H9 (cell line): ENCODE measurements around the gene NAV1. TPM values are rescaled to one million over a fixed set of nuclear protein-coding genes. Genes with fewer than 3 reads are reported as not detected.

Experiments used
- DNase-seq: peaks from one replicate; pipeline ENCODE4 v3.0.0-alpha.2; 2017
- H2AFZ ChIP-seq: one replicate; pipeline ENCODE4 v1.6.1; 2013; ENCODE audit warnings: mild to moderate bottlenecking, low read length, control low read depth, moderate library complexity
- H2AK5ac ChIP-seq: 2 replicates; pipeline ENCODE4 v1.6.1; 2013; ENCODE audit warnings: low read length, control low read depth, mixed read lengths; ENCODE audit not compliant: insufficient read length
- H2BK120ac ChIP-seq: one replicate; pipeline ENCODE4 v1.6.1; 2013; ENCODE audit warnings: low read depth, mild to moderate bottlenecking, low read length, control low read depth, inconsistent platforms; ENCODE audit not compliant: poor library complexity, severe bottlenecking
- H2BK12ac ChIP-seq: 2 replicates; pipeline ENCODE4 v1.6.1; 2013; ENCODE audit warnings: low read length, control low read depth, mixed read lengths, low read depth; ENCODE audit not compliant: insufficient read length
- H2BK15ac ChIP-seq: 2 replicates; pipeline ENCODE4 v1.6.1; 2013; ENCODE audit warnings: low read depth, low read length, control low read depth
- H2BK20ac ChIP-seq: one replicate; pipeline ENCODE4 v1.6.1; 2013; ENCODE audit warnings: low read depth, mild to moderate bottlenecking, low read length, control low read depth, inconsistent platforms; ENCODE audit not compliant: poor library complexity, severe bottlenecking
- H2BK5ac ChIP-seq: 2 replicates; pipeline ENCODE4 v1.6.1; 2013; ENCODE audit warnings: low read length, control low read depth, mixed read lengths; ENCODE audit not compliant: insufficient read length
- H3K14ac ChIP-seq: 2 replicates; pipeline ENCODE4 v1.6.1; 2013; ENCODE audit warnings: low read length, control low read depth; ENCODE audit not compliant: insufficient read depth
- H3K18ac ChIP-seq: 2 replicates; pipeline ENCODE4 v1.6.1; 2013; ENCODE audit warnings: low read depth, mild to moderate bottlenecking, mixed read lengths, low read length, control low read depth; ENCODE audit not compliant: insufficient read length
- H3K23ac ChIP-seq: 2 replicates; pipeline ENCODE4 v1.6.1; 2013; ENCODE audit warnings: low read length, control low read depth, mixed read lengths, low read depth; ENCODE audit not compliant: insufficient read length
- H3K23me2 ChIP-seq: 2 replicates; pipeline ENCODE4 v1.6.1; 2013; ENCODE audit warnings: low read depth, mild to moderate bottlenecking, mixed read lengths, low read length, control low read depth; ENCODE audit not compliant: insufficient read length, poor library complexity, severe bottlenecking
- H3K27ac ChIP-seq: 2 replicates; pipeline ENCODE4 v1.5.1; 2013; ENCODE audit warnings: low read length, control low read depth, mixed read lengths, low read depth; ENCODE audit not compliant: insufficient read length
- H3K27me3 ChIP-seq: 2 replicates; pipeline ENCODE4 v1.6.1; 2013; ENCODE audit warnings: low read length, control low read depth, inconsistent platforms; ENCODE audit not compliant: insufficient read depth
- H3K4ac ChIP-seq: 2 replicates; pipeline ENCODE4 v1.6.1; 2013; ENCODE audit warnings: low read depth, mild to moderate bottlenecking, control low read depth, inconsistent platforms, low read length, moderate library complexity
- H3K4me1 ChIP-seq: 2 replicates; pipeline ENCODE4 v1.6.1; 2013; ENCODE audit warnings: low read length, control low read depth, inconsistent platforms; ENCODE audit not compliant: insufficient read depth
- H3K4me2 ChIP-seq: 2 replicates; pipeline ENCODE4 v1.6.1; 2013; ENCODE audit warnings: low read length, control low read depth, mixed read lengths; ENCODE audit not compliant: insufficient read length, insufficient read depth
- H3K56ac ChIP-seq: 2 replicates; pipeline ENCODE4 v1.6.1; 2013; ENCODE audit warnings: low read depth, mild to moderate bottlenecking, mixed read lengths, low read length, control low read depth; ENCODE audit not compliant: insufficient read length
- H3K79me1 ChIP-seq: 2 replicates; pipeline ENCODE4 v1.6.1; 2013; ENCODE audit warnings: low read depth, mild to moderate bottlenecking, moderate library complexity, low read length, control low read depth, inconsistent platforms; ENCODE audit not compliant: insufficient read depth, poor library complexity, severe bottlenecking
- H3K79me2 ChIP-seq: 2 replicates; pipeline ENCODE4 v1.6.1; 2013; ENCODE audit warnings: low read length, control low read depth, inconsistent platforms; ENCODE audit not compliant: insufficient read depth
- H3K9ac ChIP-seq: 2 replicates; pipeline ENCODE4 v1.6.1; 2013; ENCODE audit warnings: low read length, control low read depth, mixed read lengths; ENCODE audit not compliant: insufficient read length; ENCODE audit errors: extremely low read depth
- H3K9me3 ChIP-seq: one replicate; pipeline ENCODE4 v1.6.1; 2013; ENCODE audit warnings: low read depth, low read length, inconsistent platforms; ENCODE audit not compliant: control insufficient read depth
- H3T11ph ChIP-seq: one replicate; pipeline ENCODE4 v1.6.1; 2013; ENCODE audit warnings: mild to moderate bottlenecking, low read length, control low read depth, inconsistent platforms
- H4K20me1 ChIP-seq: one replicate; pipeline ENCODE4 v1.6.1; 2013; ENCODE audit not compliant: control insufficient read depth, insufficient read length, insufficient read depth
- H4K5ac ChIP-seq: 2 replicates; pipeline ENCODE4 v1.6.1; 2013; ENCODE audit warnings: low read depth, mild to moderate bottlenecking, mixed read lengths, low read length, control low read depth; ENCODE audit not compliant: insufficient read length
- H4K8ac ChIP-seq: replicated peaks from 2 replicates; pipeline ENCODE4 v1.6.1; 2013; ENCODE audit warnings: low read length, control low read depth, mixed read lengths, low read depth; ENCODE audit not compliant: insufficient read length
- H4K91ac ChIP-seq: 2 replicates; pipeline ENCODE4 v1.6.1; 2013; ENCODE audit warnings: low read depth, mild to moderate bottlenecking, moderate library complexity, mixed read lengths, low read length, control low read depth; ENCODE audit not compliant: insufficient read length
- H3K27ac Mint-ChIP-seq, 3 experiments: 2 replicates in 2 of 3; 3 replicates in 1 of 3; pipeline ENCODE4 v1.8.0; 2020 to 2021; ENCODE audit warnings: mixed read lengths in 3 of 3, mild to moderate bottlenecking in 1 of 3, moderate library complexity in 1 of 3
- H3K27me3 Mint-ChIP-seq: 2 replicates; pipeline ENCODE4 v1.8.0; 2021; ENCODE audit warnings: low read depth, mild to moderate bottlenecking, moderate library complexity, mixed read lengths
- H3K36me3 Mint-ChIP-seq, 3 experiments: 2 replicates in 2 of 3; 3 replicates in 1 of 3; pipeline ENCODE4 v1.8.0; 2020 to 2021; ENCODE audit warnings: low read depth in 3 of 3, mixed read lengths in 3 of 3; ENCODE audit not compliant: insufficient read depth in 1 of 3
- H3K4me1 Mint-ChIP-seq, 2 experiments: 2 replicates each; pipeline ENCODE4 v1.8.0; 2020; ENCODE audit warnings: mixed read lengths in 2 of 2
- H3K4me3 Mint-ChIP-seq, 2 experiments: 2 replicates in 1 of 2; 3 replicates in 1 of 2; pipeline ENCODE4 v1.8.0; 2020 to 2021; ENCODE audit warnings: mild to moderate bottlenecking in 2 of 2, mixed read lengths in 2 of 2, moderate library complexity in 1 of 2
- H3K9me3 Mint-ChIP-seq, 2 experiments: 2 replicates in 1 of 2; 3 replicates in 1 of 2; pipeline ENCODE4 v1.8.0; 2020; ENCODE audit warnings: mild to moderate bottlenecking in 2 of 2, mixed read lengths in 2 of 2, moderate library complexity in 1 of 2
- CTCF ChIP-seq: fragments of 200-600 bp; sonication (generic); conservative IDR thresholded peaks from 3 replicates; pipeline ENCODE4 v1.8.0; 2021; ENCODE audit warnings: antibody characterized with exemption, mild to moderate bottlenecking
- WGBS: extraction: QIAGEN DNeasy Blood & Tissue Kit; methylation state at CpG from one replicate; pipeline ENCODE4 v1.1.7; 2013; ENCODE audit warnings: missing lambda C conversion rate, low lambda C conversion rate, mixed read lengths; ENCODE audit not compliant: insufficient read length; ENCODE audit errors: extremely low coverage; 5-methylcytosine and 5-hydroxymethylcytosine counted together
- total RNA-seq: library from RNA; stranded (reverse); gene quantifications from 2 replicates; pipeline ENCODE4 v1.2.1, GENCODE V29; 2021

NAV1 gene
- total RNA-seq, 1 experiment from 2014 or later, result 20.5 TPM

GRCh38 chr1:201554789-201555592, 16.1 kb downstream of the NAV1 start:
- Histone ChIP-seq H4K20me1 (no peaks in the 10 kb centered on the region), H2BK20ac (no peak overlapping the region), H4K91ac (no peak overlapping the region), H3K79me1 (no peaks in the 10 kb centered on the region), H3K4me2 (no peak overlapping the region), H2BK120ac (no peak overlapping the region), H2BK15ac (no peak overlapping the region), H2AK5ac (no peak overlapping the region), H3K4me1 (0 out of 2 replicates have a peak, but pooled peaks cover 3% of the 10 kb centered on the region), H3K9ac (no peak overlapping the region), H2BK5ac (no peak overlapping the region), H3K23ac (no peak overlapping the region), H3K79me2 (no peaks in the 10 kb centered on the region), H2AFZ (no peak overlapping the region), H3K4ac (no peak overlapping the region), H3T11ph (no peak overlapping the region), H4K5ac (no peak overlapping the region), H2BK12ac (no peak overlapping the region), H3K14ac (no peak overlapping the region), H3K23me2 (no peaks in the 10 kb centered on the region), H3K27me3 (no peaks in the 10 kb centered on the region), H3K27ac (no peak overlapping the region), H4K8ac (no peak overlapping the region), H3K9me3 (no peaks in the 10 kb centered on the region), H3K56ac (no peak overlapping the region), H3K18ac (no peak overlapping the region)
- H3K9me3 Mint-ChIP-seq, result no peaks in the 10 kb centered on the region
- no peak for DNase-seq
- no peak overlapping the region for H3K4me3 Mint-ChIP-seq
- TF ChIP-seq CTCF, result no peak
- no CpG with 5 or more reads among the region's 7 CpGs for WGBS
- peaks cover 13 to 15% of the 10 kb centered on the region in 2 experiments for H3K4me1 Mint-ChIP-seq
- H3K27me3 Mint-ChIP-seq, result peaks cover 14% of the 10 kb centered on the region
- no peak overlapping the region; a peak in 1 of 7 replicates for H3K27ac Mint-ChIP-seq
- no peaks in the 10 kb centered on the region for H3K36me3 Mint-ChIP-seq
